IPS DF 6.9 (cell line): Measurements from ENCODE around the gene MFNG.

Source experiments
- DNase-seq: peaks from one replicate; pipeline ENCODE4 v3.0.0-alpha.2; 2013; ENCODE audit warnings: low read depth, low spot score
- H3K27ac ChIP-seq: one replicate; pipeline ENCODE4 v1.5.1; 2013; ENCODE audit warnings: low read length, control low read depth
- H3K27me3 ChIP-seq: 2 replicates; pipeline ENCODE4 v1.6.1; 2013; ENCODE audit warnings: mild to moderate bottlenecking, low read length; ENCODE audit not compliant: control insufficient read depth, insufficient read depth
- H3K36me3 ChIP-seq: 2 replicates; pipeline ENCODE4 v1.6.1; 2013; ENCODE audit warnings: low read length; ENCODE audit not compliant: control insufficient read depth, insufficient read depth
- H3K4me1 ChIP-seq: 2 replicates; pipeline ENCODE4 v1.6.1; 2013; ENCODE audit warnings: low read length; ENCODE audit not compliant: control insufficient read depth, insufficient read depth
- H3K4me3 ChIP-seq: 2 replicates; pipeline ENCODE4 v1.5.1; 2013; ENCODE audit warnings: mild to moderate bottlenecking, low read length
- H3K9me3 ChIP-seq: 2 replicates; pipeline ENCODE4 v1.6.1; 2013; ENCODE audit warnings: low read length, inconsistent platforms; ENCODE audit not compliant: control insufficient read depth, insufficient read depth
- WGBS: extraction: QIAGEN DNeasy Blood & Tissue Kit; methylation state at CpG from one replicate; pipeline ENCODE4 v1.1.7; 2013; ENCODE audit warnings: mixed read lengths, missing lambda C conversion rate; ENCODE audit not compliant: insufficient read length, insufficient coverage; 5-methylcytosine and 5-hydroxymethylcytosine counted together

The MFNG gene

DNA sequence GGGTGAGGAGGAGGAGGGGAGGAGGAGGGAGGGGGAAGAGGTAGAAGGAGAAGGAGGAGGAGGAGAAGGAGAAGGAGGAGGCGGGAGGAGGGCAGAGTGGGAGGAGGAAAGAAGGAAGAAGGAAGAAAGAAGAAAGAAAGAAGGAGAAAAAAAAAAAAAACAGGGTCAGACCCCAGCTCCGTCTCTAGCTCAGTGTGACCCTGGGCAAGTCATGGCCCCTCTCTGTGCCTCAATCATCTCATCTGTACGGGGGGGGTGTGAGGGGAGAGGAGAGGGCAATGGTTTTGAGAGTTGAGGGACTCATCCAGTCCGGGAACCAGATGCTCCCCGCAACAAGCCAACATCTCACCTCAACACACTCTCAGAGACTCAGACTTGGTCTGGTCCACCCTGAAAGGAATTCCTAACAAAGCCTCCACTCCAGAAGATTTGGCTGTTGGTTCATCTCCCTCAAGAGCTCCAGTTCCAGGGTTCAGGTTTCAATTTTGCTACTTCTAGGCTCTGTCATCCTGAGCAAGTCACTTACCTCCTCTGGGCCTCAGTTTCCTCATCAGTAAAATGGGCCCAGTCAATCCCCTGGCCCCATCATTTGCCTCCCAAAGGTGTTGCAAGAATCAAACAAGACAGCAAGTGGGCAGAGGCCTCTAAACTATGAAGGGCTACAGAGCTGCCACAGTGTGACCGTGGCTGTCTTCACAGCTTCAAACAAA is 25.4 kb upstream of the MFNG start:
- no peak for DNase-seq
- H3K27ac ChIP-seq, result no peak overlapping the region

DNA sequence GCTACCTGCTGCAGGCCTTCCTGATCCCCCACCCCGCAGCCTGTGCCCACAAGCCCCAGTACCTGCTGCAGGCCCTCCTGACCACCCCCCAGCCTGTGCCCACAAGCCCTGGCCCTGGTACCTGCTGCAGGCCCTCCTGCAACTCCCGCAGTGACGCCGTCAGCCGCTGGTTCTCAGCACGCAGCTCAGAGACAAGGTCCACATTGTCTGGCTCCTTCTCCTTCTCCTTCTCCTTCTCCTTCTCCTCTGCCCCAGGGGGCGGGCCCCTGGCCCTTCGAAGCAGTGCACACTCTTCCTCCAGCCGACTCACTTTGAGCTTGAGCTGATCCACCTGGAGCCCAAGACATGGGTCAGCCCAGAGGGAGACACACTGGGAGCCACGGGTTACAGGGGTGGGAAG is 23.9 kb upstream of the MFNG start:
- H3K4me1 ChIP-seq, result peaks cover 1% of the 10 kb centered on the region; the same call in 1 of the 2 replicates
- H3K27ac ChIP-seq, result no peak overlapping the region
- H3K9me3 ChIP-seq, result no peaks in the 10 kb centered on the region
- H3K36me3 ChIP-seq, result peaks cover 8% of the 10 kb centered on the region; the same call in 1 of the 2 replicates
- no peak for DNase-seq
- no CpG with 5 or more reads among the region's 10 CpGs for WGBS
- H3K27me3 ChIP-seq, result no peaks in the 10 kb centered on the region
- no peak overlapping the region for H3K4me3 ChIP-seq

More for the DNA sequence above, 25.4 kb upstream of the MFNG start:
- no peak overlapping the region for H3K4me3 ChIP-seq
- H3K9me3 ChIP-seq, result no peaks in the 10 kb centered on the region
- H3K27me3 ChIP-seq, result no peaks in the 10 kb centered on the region
- WGBS, result no CpG with 5 or more reads among the region's 6 CpGs
- H3K4me1 ChIP-seq, result peaks cover 1% of the 10 kb centered on the region; the same call in 1 of the 2 replicates
- H3K36me3 ChIP-seq, result peaks cover 6% of the 10 kb centered on the region; the same call in 1 of the 2 replicates

DNA sequence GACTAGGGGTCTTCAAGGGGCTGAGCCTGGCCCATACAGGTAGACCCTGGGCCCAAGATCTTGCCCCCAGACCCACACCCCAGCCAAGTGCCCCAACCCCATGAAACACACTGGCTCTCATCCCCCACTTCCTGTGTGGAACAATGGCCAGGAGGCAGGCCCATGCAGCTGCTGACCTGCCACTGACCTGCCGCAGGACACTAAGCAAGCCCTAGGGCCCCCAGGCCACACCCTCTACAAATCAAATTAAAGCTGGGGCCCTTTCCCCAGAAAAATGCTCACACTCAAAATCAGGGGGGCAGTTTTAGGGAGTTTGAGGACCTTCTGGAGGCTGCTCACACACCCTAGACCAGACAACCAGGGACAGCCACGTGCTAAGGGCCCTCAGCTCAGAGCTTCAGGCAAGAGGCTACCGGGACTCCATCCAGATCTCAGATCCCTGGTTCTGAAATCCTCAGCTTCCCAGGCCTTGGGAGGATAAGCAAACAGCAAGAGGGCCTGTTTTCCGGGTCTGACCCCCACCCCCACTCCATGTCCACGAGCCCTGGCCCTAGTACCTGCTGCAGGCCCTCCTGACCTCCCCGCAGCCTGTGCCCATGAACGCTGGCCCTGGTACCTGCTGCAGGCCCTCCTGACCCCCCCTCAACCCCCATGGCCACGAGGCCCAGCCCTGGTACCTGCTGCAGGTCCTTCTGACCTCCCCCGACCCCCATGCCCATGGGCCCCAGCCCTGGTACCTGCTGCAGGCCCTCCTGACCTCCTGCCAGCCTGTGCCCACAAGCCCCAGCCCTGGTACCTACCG is 23.1 kb upstream of the MFNG start:
- WGBS, result no CpG with 5 or more reads among the region's 10 CpGs
- DNase-seq, result no peak
- Histone ChIP-seq H3K9me3 (no peaks in the 10 kb centered on the region), H3K27me3 (no peaks in the 10 kb centered on the region), H3K36me3 (peaks cover 8% of the 10 kb centered on the region; the same call in 1 of the 2 replicates), H3K4me1 (peaks cover 1% of the 10 kb centered on the region; the same call in 1 of the 2 replicates), H3K27ac (no peak overlapping the region), H3K4me3 (no peak overlapping the region)

DNA sequence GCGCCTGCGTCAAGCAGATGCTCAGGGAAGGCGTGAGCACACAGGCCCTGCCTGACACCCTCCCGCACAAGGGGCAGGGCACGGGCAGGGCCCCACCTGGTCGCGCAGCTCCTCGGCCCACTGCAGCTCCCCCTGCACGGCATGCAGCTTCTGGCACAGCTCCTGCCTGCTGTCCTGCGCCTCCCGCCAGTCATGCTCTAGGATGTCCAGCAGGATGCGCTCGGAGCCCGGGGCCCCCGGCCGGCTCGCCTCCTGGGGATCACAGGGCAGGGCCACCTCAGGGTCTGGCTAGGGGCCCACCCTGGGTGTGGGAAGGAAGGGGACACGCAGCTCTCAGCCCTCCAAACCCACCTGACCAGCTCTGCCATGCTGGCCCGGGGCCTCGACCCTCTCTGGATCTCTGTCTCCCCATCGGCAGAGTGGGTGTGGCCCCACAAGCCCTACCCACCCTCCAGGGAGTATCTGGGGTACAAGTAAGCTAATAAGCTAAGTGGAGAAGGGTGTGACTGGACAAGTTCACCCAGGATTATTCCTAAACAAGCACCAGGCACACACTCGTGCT is 22.3 kb upstream of the MFNG start:
- no peak overlapping the region for H3K27ac ChIP-seq
- H3K9me3 ChIP-seq, result no peaks in the 10 kb centered on the region
- no peak for DNase-seq
- no peaks in the 10 kb centered on the region for H3K27me3 ChIP-seq
- no CpG with 5 or more reads among the region's 22 CpGs for WGBS
- H3K4me1 ChIP-seq, result peaks cover 1% of the 10 kb centered on the region; the same call in 1 of the 2 replicates
- no peak overlapping the region for H3K4me3 ChIP-seq
- H3K36me3 ChIP-seq, result peaks cover 8% of the 10 kb centered on the region; the same call in 1 of the 2 replicates

DNA sequence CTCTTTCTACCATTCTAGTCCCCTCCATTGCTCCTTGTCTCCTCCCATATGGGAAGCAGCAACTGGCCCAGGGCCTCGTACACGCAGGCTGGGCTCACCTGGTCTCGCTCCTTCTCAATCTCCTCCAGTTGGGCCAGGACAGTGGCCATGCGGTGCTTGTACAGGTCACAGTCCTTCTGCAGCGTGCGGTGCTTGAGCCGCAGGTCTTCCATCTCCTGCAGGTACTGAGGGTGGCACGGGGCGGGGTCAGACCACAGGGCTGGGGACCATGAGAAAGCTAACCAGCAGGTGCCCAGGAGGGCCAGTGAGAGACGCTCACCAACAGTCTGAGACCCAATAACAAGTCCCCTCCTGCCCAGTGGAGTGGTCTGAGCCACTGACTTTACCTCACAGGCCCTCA is 21.5 kb upstream of the MFNG start:
- Histone ChIP-seq H3K36me3 (peaks cover 8% of the 10 kb centered on the region; the same call in 1 of the 2 replicates), H3K4me1 (peaks cover 1% of the 10 kb centered on the region; the same call in 1 of the 2 replicates), H3K27me3 (no peaks in the 10 kb centered on the region), H3K27ac (no peak overlapping the region), H3K4me3 (no peak overlapping the region), H3K9me3 (no peaks in the 10 kb centered on the region)
- no peak for DNase-seq
- WGBS, result no CpG with 5 or more reads among the region's 10 CpGs

DNA sequence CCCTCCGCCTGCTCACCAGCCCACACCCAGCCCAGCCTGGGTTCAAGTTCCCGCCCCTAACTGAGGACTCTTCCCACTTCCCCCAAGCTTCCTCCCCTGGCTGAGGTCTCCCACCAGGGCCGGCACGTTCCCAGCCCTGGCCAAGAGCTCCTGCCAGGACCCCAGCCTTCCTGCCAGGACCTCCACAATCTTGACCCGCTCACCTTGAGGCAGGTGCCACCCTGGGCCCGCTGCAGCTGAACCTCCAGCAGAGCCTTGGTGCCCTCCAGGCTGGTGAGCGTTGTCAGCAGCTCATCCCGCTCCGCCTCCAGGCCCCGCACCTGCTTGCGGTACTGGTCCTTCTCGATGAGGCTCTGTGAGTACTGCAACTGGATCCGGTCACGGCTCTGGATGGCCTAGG is 19.8 kb upstream of the MFNG start:
- no peak for DNase-seq
- Histone ChIP-seq H3K9me3 (no peaks in the 10 kb centered on the region), H3K36me3 (peaks cover 8% of the 10 kb centered on the region; the same call in 1 of the 2 replicates)

DNA sequence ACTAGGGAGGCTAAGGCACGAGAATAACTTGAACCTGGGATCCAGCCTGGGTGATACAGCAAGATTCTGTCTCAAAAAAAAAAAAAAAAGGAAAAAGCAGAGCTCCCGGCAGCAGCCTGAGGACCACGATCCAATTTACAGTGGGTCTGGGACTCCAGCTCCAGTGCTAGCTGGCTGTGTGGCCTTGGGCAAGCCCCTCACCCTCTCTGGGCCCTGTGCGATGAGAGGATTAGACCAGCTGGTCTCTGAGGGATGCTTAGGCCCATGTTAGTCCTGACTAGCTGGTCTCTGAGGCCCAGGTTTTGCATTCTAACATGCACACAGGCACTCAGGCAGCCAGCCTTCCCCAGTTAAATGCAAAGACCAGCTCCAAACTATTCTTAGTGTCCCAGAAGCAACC is 19.4 kb upstream of the MFNG start:
- Histone ChIP-seq H3K9me3 (no peaks in the 10 kb centered on the region), H3K4me3 (no peak overlapping the region), H3K4me1 (peaks cover 1% of the 10 kb centered on the region; the same call in 1 of the 2 replicates), H3K27me3 (no peaks in the 10 kb centered on the region), H3K36me3 (peaks cover 8% of the 10 kb centered on the region; the same call in 1 of the 2 replicates), H3K27ac (no peak overlapping the region)
- no peak for DNase-seq
- no CpG with 5 or more reads among the region's 4 CpGs for WGBS

More for the DNA sequence above, 19.8 kb upstream of the MFNG start:
- WGBS, result no CpG with 5 or more reads among the region's 14 CpGs
- H3K4me3 ChIP-seq, result no peak overlapping the region
- peaks cover 1% of the 10 kb centered on the region; the same call in 1 of the 2 replicates for H3K4me1 ChIP-seq
- no peaks in the 10 kb centered on the region for H3K27me3 ChIP-seq
- H3K27ac ChIP-seq, result no peak overlapping the region

DNA sequence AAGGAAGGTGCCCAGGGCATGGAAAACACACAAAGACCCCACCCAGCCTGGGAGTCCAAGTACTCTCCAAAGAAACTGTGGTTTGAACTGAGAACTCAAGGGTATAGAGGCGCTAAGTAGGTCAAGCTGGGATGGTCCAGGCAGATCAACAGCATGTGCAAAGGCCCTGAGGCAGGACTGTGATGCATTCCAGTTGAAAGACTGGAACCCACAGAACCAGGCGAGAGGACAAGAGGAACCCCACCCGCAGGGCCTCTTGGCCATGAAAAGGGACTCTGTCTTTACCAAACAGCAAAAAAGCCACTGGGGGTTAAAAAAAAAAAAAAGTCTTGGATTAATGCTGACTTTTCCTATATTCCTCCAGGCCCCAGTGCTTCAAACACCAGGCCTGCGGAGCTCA is 18.8 kb upstream of the MFNG start:
- H3K4me3 ChIP-seq, result no peak overlapping the region
- no peak for DNase-seq
- no peaks in the 10 kb centered on the region for H3K9me3 ChIP-seq
- H3K4me1 ChIP-seq, result peaks cover 1% of the 10 kb centered on the region; the same call in 1 of the 2 replicates
- no peak overlapping the region for H3K27ac ChIP-seq
- WGBS, result no CpG with 5 or more reads among the region's 4 CpGs
- no peaks in the 10 kb centered on the region for H3K27me3 ChIP-seq
- peaks cover 8% of the 10 kb centered on the region; the same call in 1 of the 2 replicates for H3K36me3 ChIP-seq

DNA sequence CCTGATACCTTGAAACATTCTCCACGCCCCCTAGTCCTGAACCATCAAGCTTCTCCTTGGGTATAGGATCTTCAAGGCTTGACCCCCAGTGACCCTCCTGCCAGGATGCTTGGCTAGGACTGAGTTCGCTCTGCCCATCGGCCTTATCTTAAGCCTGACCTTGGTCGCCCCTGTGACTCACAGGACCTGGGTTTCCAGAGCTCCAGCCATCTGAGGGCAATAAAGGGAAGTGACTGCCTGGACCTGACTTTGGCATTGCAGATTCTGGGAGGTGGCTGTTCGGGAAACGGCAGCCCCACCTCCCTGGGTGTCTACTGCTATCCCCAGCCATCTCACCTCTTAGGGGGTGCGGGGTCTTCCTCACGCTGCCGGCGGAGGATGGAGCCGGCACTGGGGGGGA is 17.7 kb upstream of the MFNG start:
- Histone ChIP-seq H3K4me1 (no peaks in the 10 kb centered on the region), H3K27ac (no peak overlapping the region)

DNA sequence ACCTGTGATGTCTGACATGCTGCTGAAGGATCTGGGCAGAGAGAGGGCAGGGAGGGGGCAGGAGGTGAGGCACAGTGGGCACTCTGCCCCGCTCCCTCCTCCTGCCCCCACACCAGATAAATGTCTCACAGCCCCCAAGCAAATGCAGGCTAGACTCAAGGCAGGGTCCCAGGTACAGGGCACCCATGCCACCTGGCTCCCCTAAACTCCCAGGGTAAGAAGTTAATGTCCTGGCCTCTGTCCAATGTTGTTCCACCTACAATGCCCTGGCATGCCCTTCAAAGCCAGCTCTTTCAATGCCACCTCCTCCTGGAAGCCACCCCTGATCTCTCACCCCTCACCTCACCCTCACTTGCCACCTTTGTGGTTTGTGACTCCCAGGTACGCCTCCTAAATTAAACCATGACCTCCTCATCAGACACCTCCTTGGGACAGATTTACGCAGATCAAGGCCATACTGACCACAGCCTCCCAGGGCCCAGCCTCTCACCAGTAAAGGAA is 17.0 kb upstream of the MFNG start:
- Histone ChIP-seq H3K27me3 (no peaks in the 10 kb centered on the region), H3K4me1 (0 out of 2 replicates have a peak, but pooled peaks cover 2% of the 10 kb centered on the region), H3K9me3 (no peaks in the 10 kb centered on the region), H3K27ac (no peak overlapping the region), H3K36me3 (peaks cover 8% of the 10 kb centered on the region; the same call in 1 of the 2 replicates), H3K4me3 (no peak overlapping the region)
- DNase-seq, result no peak
- WGBS, result no CpG with 5 or more reads among the region's 3 CpGs

More for the DNA sequence above, 17.7 kb upstream of the MFNG start:
- Histone ChIP-seq H3K4me3 (no peak overlapping the region), H3K9me3 (no peaks in the 10 kb centered on the region), H3K27me3 (no peaks in the 10 kb centered on the region), H3K36me3 (peaks cover 8% of the 10 kb centered on the region; the same call in 1 of the 2 replicates)
- no peak for DNase-seq
- no CpG with 5 or more reads among the region's 11 CpGs for WGBS
